ENCODE data around the gene SOX6.

The SOX6 gene

DNA sequence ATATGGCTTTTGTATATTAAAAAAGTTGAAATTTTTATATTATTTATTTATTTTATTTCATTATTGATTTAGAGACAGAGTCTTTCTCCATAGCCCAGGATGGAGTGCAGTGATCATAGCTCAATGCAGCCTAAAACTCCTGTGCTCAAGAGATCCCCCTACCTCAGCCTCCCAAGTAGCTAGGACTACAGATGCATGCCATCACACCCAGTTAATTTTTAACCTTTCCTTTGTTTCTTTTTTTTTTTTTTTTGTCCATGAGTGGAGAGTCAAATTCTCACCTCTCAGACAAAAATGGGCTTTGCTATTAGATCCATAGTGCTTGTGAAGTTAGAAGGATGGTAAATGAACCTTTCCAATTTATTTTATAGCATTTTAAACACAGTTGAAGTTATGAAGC lies 182.5 kb downstream of the SOX6 start:
- Histone ChIP-seq H3F3A (ENCODE audit: low read depth) (no peaks in the 10 kb centered on the region), H2AFZ (ENCODE audit: low read length) (no peak overlapping the region), H3K4me3 (ENCODE audit: low read length, poor library complexity, severe bottlenecking) (no peak overlapping the region), H3K79me2 (ENCODE audit: insufficient read depth, low read length) (no peaks in the 10 kb centered on the region), H3K4me2 (ENCODE audit: low read depth, low read length, poor library complexity, severe bottlenecking) (no peak overlapping the region), H3K9me3 (ENCODE audit: insufficient read depth, low read depth, low read length) (no peaks in the 10 kb centered on the region), H3K36me3 (ENCODE audit: insufficient read depth, low read length) (no peaks in the 10 kb centered on the region), H3K9me2 (replicated peaks; ENCODE audit: low read depth, low read length) (no peaks in the 10 kb centered on the region), H3K4me1 (ENCODE audit: insufficient read depth, low read length, poor library complexity, severe bottlenecking) (no peaks in the 10 kb centered on the region), H4K20me1 (ENCODE audit: insufficient read depth, low read length, poor library complexity, severe bottlenecking) (no peaks in the 10 kb centered on the region), H3K9ac (ENCODE audit: low read depth, low read length, poor library complexity, severe bottlenecking) (no peak overlapping the region), H3K27me3 (ENCODE audit: insufficient read depth, low read length, poor library complexity, severe bottlenecking) (no peaks in the 10 kb centered on the region)
- TF ChIP-seq, protein P1, sequence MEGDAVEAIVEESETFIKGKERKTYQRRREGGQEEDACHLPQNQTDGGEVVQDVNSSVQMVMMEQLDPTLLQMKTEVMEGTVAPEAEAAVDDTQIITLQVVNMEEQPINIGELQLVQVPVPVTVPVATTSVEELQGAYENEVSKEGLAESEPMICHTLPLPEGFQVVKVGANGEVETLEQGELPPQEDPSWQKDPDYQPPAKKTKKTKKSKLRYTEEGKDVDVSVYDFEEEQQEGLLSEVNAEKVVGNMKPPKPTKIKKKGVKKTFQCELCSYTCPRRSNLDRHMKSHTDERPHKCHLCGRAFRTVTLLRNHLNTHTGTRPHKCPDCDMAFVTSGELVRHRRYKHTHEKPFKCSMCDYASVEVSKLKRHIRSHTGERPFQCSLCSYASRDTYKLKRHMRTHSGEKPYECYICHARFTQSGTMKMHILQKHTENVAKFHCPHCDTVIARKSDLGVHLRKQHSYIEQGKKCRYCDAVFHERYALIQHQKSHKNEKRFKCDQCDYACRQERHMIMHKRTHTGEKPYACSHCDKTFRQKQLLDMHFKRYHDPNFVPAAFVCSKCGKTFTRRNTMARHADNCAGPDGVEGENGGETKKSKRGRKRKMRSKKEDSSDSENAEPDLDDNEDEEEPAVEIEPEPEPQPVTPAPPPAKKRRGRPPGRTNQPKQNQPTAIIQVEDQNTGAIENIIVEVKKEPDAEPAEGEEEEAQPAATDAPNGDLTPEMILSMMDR (conservative IDR thresholded peaks at IDR 0.05; ENCODE audit: low read length) = no peak
- no peak for TF ChIP-seq EZH2phosphoT487 (IDR thresholded peaks at IDR 0.05; ENCODE audit: borderline replicate concordance)

DNA sequence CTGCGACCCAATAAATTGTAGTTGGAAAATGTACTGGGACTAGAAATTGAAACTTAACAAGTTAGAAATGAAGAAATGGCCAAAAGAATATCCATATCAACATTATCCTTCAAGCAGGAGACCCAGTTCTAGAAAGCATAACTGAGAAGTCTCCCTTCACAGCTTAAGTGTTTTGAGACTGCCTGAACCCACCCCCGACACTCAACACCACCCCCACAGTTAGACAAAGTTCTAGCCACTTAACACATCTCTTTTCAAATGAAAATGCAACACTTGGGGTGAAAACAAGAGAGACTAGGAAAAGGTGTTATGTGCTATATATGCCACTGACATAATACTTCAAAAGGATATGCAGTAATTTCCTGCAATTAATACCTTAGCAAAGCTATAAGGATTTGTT lies 184.5 kb downstream of the SOX6 start:
- Histone ChIP-seq H2AFZ (ENCODE audit: low read length) (no peak overlapping the region), H3K4me2 (ENCODE audit: low read depth, low read length, poor library complexity, severe bottlenecking) (no peak overlapping the region), H3F3A (ENCODE audit: low read depth) (no peaks in the 10 kb centered on the region), H3K27me3 (ENCODE audit: insufficient read depth, low read length, poor library complexity, severe bottlenecking) (no peaks in the 10 kb centered on the region), H3K9ac (ENCODE audit: low read depth, low read length, poor library complexity, severe bottlenecking) (no peak overlapping the region), H3K36me3 (ENCODE audit: insufficient read depth, low read length) (no peaks in the 10 kb centered on the region), H3K4me1 (ENCODE audit: insufficient read depth, low read length, poor library complexity, severe bottlenecking) (no peaks in the 10 kb centered on the region), H3K9me2 (replicated peaks; ENCODE audit: low read depth, low read length) (no peaks in the 10 kb centered on the region), H3K4me3 (ENCODE audit: low read length, poor library complexity, severe bottlenecking) (no peak overlapping the region), H3K79me2 (ENCODE audit: insufficient read depth, low read length) (no peaks in the 10 kb centered on the region), H4K20me1 (ENCODE audit: insufficient read depth, low read length, poor library complexity, severe bottlenecking) (no peaks in the 10 kb centered on the region), H3K9me3 (ENCODE audit: insufficient read depth, low read depth, low read length) (no peaks in the 10 kb centered on the region)
- TF ChIP-seq EZH2phosphoT487 (IDR thresholded peaks at IDR 0.05; ENCODE audit: borderline replicate concordance) = no peak
- TF ChIP-seq, protein P1 (conservative IDR thresholded peaks at IDR 0.05; ENCODE audit: low read length) = no peak

DNA sequence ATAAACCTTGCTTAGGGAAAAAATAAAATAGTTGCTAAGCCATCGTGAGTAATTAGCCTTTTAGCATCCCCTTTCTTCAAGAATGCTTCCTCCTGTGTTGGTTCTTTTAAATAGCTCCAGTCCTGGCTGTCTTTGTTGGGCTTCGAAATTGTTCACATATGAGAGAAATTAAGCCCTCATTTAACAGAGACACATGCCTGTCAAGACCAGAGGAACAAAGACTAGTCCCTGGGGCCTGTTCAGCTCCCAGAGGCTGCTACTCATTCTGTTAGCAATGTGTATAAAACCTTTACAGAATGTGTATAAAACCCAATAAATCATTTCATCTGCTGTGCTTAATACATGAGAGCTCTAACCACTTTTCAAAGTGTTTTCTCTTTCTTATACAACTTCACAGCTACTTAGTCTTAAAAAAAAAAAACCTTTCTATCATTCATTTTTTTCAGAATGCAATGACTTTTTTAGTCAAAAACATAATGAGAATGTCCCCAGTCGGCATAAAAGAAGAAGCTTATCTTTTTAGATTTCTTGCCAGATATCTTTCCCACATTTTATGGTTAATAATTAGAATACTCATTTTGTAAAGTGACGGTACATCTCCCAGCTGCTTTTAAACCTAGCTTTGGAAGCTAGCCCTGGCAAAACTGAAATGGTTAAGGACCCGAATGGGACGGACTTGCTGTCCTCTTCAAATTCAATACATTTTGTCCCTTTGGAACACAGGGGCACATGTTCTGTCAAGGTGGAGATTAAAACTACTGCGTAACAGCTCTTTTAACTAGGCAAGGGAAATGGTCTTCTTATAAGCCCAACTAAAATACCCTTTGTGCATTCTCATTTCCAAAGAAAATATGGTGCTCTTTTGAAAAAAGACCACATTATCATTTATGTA lies 186.1 kb downstream of the SOX6 start:
- H3K9me2 ChIP-seq (replicated peaks; ENCODE audit: low read depth, low read length) = no peaks in the 10 kb centered on the region
- H2AFZ ChIP-seq (ENCODE audit: low read length) = no peak overlapping the region
- H3K79me2 ChIP-seq (ENCODE audit: insufficient read depth, low read length) = no peaks in the 10 kb centered on the region
- no peaks in the 10 kb centered on the region for H3F3A ChIP-seq (ENCODE audit: low read depth)
- no peak overlapping the region for H3K4me2 ChIP-seq (ENCODE audit: low read depth, low read length, poor library complexity, severe bottlenecking)
- H3K4me1 ChIP-seq (ENCODE audit: insufficient read depth, low read length, poor library complexity, severe bottlenecking) = no peaks in the 10 kb centered on the region
- no peaks in the 10 kb centered on the region for H3K9me3 ChIP-seq (ENCODE audit: insufficient read depth, low read depth, low read length)
- H3K36me3 ChIP-seq (ENCODE audit: insufficient read depth, low read length) = no peaks in the 10 kb centered on the region
- no peaks in the 10 kb centered on the region for H3K27me3 ChIP-seq (ENCODE audit: insufficient read depth, low read length, poor library complexity, severe bottlenecking)
- no peaks in the 10 kb centered on the region for H4K20me1 ChIP-seq (ENCODE audit: insufficient read depth, low read length, poor library complexity, severe bottlenecking)
- H3K9ac ChIP-seq (ENCODE audit: low read depth, low read length, poor library complexity, severe bottlenecking) = no peak overlapping the region
- TF ChIP-seq, protein P1 (conservative IDR thresholded peaks at IDR 0.05; ENCODE audit: low read length) = no peak
- no peak overlapping the region for H3K4me3 ChIP-seq (ENCODE audit: low read length, poor library complexity, severe bottlenecking)

Data from Loucy (cell line).